Kidney epithelial cell (primary cell): ENCODE results near the gene SUZ12. TPM values are rescaled to one million over a fixed set of nuclear protein-coding genes. Genes with fewer than 3 reads are reported as not detected.
"Not testable (repeated sequence)": the region's sequence is repeated elsewhere in the genome, so short reads cannot be mapped to it uniquely, and the experiment has no call there.

Experiments used
- DNase-seq: peaks from one replicate; pipeline ENCODE4 v3.0.0-alpha.2; 2010; ENCODE audit warnings: low read depth
- H3K27me3 ChIP-seq: 2 replicates; pipeline ENCODE4 v1.6.0; 2011; ENCODE audit warnings: low read length; ENCODE audit not compliant: control insufficient read depth, insufficient read depth
- H3K36me3 ChIP-seq: 2 replicates; pipeline ENCODE4 v1.5.1; 2011; ENCODE audit warnings: low read length; ENCODE audit not compliant: control insufficient read depth, insufficient read depth
- H3K4me3 ChIP-seq: 2 replicates; pipeline ENCODE4 v1.5.1; 2011; ENCODE audit warnings: low read depth, mild to moderate bottlenecking, control low read depth, low read length
- total RNA-seq: library from RNA; depleted of rRNA; stranded (reverse); fragments of >200 nt; gene quantifications from 2 replicates; pipeline ENCODE4 v1.2.3, GENCODE V29; 2015

Gene SUZ12
- total RNA-seq, 1 donor from 2014 or later, result 19.6 TPM

GRCh38 chr17:32047663-32048062 is 110.9 kb downstream of the SUZ12 start:
- H3K36me3 ChIP-seq, DNase-seq, H3K27me3 ChIP-seq, H3K4me3 ChIP-seq: not testable (repeated sequence)

Other genes with a start within 250 kb of the SUZ12 start
- 78.2 and 88.8 TPM in 2 replicates for gene COPRS, start 77.8 kb upstream of the SUZ12 start, total RNA-seq
- gene UTP6, start 35.3 kb upstream of the SUZ12 start, total RNA-seq, result 34.6 and 36.7 TPM in 2 replicates
- 7.5 and 15.8 TPM in 2 replicates for gene LRRC37B, start 70.4 kb downstream of the SUZ12 start, total RNA-seq
- gene RHOT1, start 205.5 kb downstream of the SUZ12 start, total RNA-seq, result 28.8 and 37.2 TPM in 2 replicates